PC-3 (cell line): ENCODE measurements around the gene P2RX6. TPM values are rescaled to one million over a fixed set of nuclear protein-coding genes. Genes with fewer than 3 reads are reported as not detected.

Experiments used
- ATAC-seq: fragments of 200-7000 bp; cut with Tn5 transposase; 2 replicates; pipeline ENCODE4 v1.9.1; 2020; ENCODE audit warnings: mild to moderate bottlenecking, moderate library complexity
- BruUV-seq: library from RNA; stranded (reverse); fragments of 400-500 nt; replicated peaks from 2 replicates; lab custom pipeline; 2021; lab: Mats Ljungman, UMichigan
- CTCF ChIA-PET: fragments of 300-600 bp; sonication (Branson Sonifier 250); formaldehyde crosslinking; loops from one replicate; lab custom pipeline; 2022; ENCODE audit warnings: antibody characterized with exemption; lab: Charles Lee
- POLR2A ChIA-PET: fragments of 300-600 bp; sonication (Branson Sonifier 250); formaldehyde crosslinking; loops from one replicate; lab custom pipeline; 2022; ENCODE audit warnings: antibody characterized with exemption; ENCODE audit not compliant: unreplicated experiment; lab: Charles Lee
- DNase-seq: peaks from one replicate; pipeline ENCODE4 v3.0.0-alpha.2; 2015
- H2AFZ ChIP-seq: fragments of 300-600 bp; sonication (generic); 2 replicates; pipeline ENCODE4 v1.6.0; 2016; ENCODE audit warnings: antibody characterized with exemption, low read length
- H3F3A ChIP-seq: fragments of 300-600 bp; sonication (generic); one replicate; pipeline ENCODE4 v1.6.0; 2017; ENCODE audit warnings: antibody characterized with exemption, low read length, control low read depth, mild to moderate bottlenecking; ENCODE audit not compliant: unreplicated experiment
- H3K27ac ChIP-seq: fragments of 300-600 bp; sonication (generic); 2 replicates; pipeline ENCODE4 v1.5.1; 2016; ENCODE audit warnings: mild to moderate bottlenecking, low read length
- H3K27me3 ChIP-seq: fragments of 300-600 bp; sonication (generic); 2 replicates; pipeline ENCODE4 v1.6.1; 2016; ENCODE audit warnings: low read length, mixed read lengths
- H3K36me3 ChIP-seq: fragments of 300-600 bp; sonication (generic); 2 replicates; pipeline ENCODE4 v1.6.1; 2016; ENCODE audit warnings: low read depth, mixed run types, low read length, mixed read lengths
- H3K4me1 ChIP-seq: fragments of 300-600 bp; sonication (generic); 2 replicates; pipeline ENCODE4 v1.5.1; 2016; ENCODE audit warnings: low read length; ENCODE audit not compliant: insufficient read depth
- H3K4me2 ChIP-seq: fragments of 300-600 bp; sonication (generic); 2 replicates; pipeline ENCODE4 v1.6.0; 2016; ENCODE audit warnings: low read length
- H3K4me3 ChIP-seq: fragments of 300-600 bp; sonication (generic); 2 replicates; pipeline ENCODE4 v1.5.1; 2016; ENCODE audit warnings: mild to moderate bottlenecking, low read length, mixed read lengths
- H3K79me2 ChIP-seq: fragments of 300-600 bp; sonication (generic); 2 replicates; pipeline ENCODE4 v1.6.1; 2017; ENCODE audit warnings: low read length, mixed read lengths
- H3K9ac ChIP-seq: fragments of 300-600 bp; sonication (generic); 2 replicates; pipeline ENCODE4 v1.6.0; 2016; ENCODE audit warnings: mild to moderate bottlenecking, low read length
- H3K9me2 ChIP-seq: fragments of 300-600 bp; sonication (generic); replicated peaks from 2 replicates; pipeline ENCODE4 v1.6.1; 2016; ENCODE audit warnings: mixed run types, low read length, mixed read lengths
- H3K9me3 ChIP-seq: fragments of 300-600 bp; sonication (generic); 2 replicates; pipeline ENCODE4 v1.6.1; 2016; ENCODE audit warnings: low read length, mixed read lengths
- H4K20me1 ChIP-seq: fragments of 300-600 bp; sonication (generic); 2 replicates; pipeline ENCODE4 v1.6.1; 2016; ENCODE audit warnings: low read length, mixed read lengths
- CTCF ChIP-seq: fragments of 300-600 bp; sonication (generic); conservative IDR thresholded peaks from 2 replicates; pipeline ENCODE4 v1.5.1; 2017; ENCODE audit warnings: antibody characterized with exemption, low read depth, mild to moderate bottlenecking, low read length
- EZH2 ChIP-seq: fragments of 300-600 bp; sonication (generic); IDR thresholded peaks from one replicate; pipeline ENCODE4 v1.6.1; 2017; ENCODE audit warnings: antibody characterized with exemption, mild to moderate bottlenecking, low read length; ENCODE audit not compliant: unreplicated experiment
- EZH2phosphoT487 ChIP-seq: fragments of 300-600 bp; sonication (generic); IDR thresholded peaks from 2 replicates; pipeline ENCODE4 v1.6.1; 2018; ENCODE audit warnings: mild to moderate bottlenecking, antibody characterized with exemption, low read length, borderline replicate concordance
- intact Hi-C: fragments of 100-400 bp; cut with micrococcal nuclease; formaldehyde crosslinking; loops from 2 replicates; pipeline ENCODE4 v1.9.0; 2023
- total RNA-seq: library from RNA; depleted of rRNA; stranded (reverse); fragments of >200 nt; gene quantifications from 2 replicates; pipeline ENCODE4 v1.2.3, GENCODE V29; 2014

Gene P2RX6
- total RNA-seq, 1 experiment from 2014 or later: 1.1 TPM

- TF ChIP-seq EZH2 (no peak), CTCF (no peak), EZH2phosphoT487 (no peak)
- ATAC-seq: no peak
- H3K27ac ChIP-seq: no peak overlapping the region
- H3K36me3 ChIP-seq: no peaks in the 10 kb centered on the region
- no peaks in the 10 kb centered on the region for H3K9me3 ChIP-seq
- no peak overlapping the region for H3K4me2 ChIP-seq
- H3K79me2 ChIP-seq: peaks cover 16% of the 10 kb centered on the region
- no peak for DNase-seq
- H3F3A ChIP-seq: no peaks in the 10 kb centered on the region
- H3K9ac ChIP-seq: no peak overlapping the region
- H3K27me3 ChIP-seq: no peaks in the 10 kb centered on the region
- no TSS peak for BruUV-seq
- H3K4me3 ChIP-seq: no peak overlapping the region
- no peak overlapping the region for H2AFZ ChIP-seq
- H3K4me1 ChIP-seq: peaks cover 13% of the 10 kb centered on the region
- no peaks in the 10 kb centered on the region for H3K9me2 ChIP-seq
- ChIA-PET POLR2A (no interaction called here), CTCF (no interaction called here)
- intact Hi-C loops: no loop called here
- no peaks in the 10 kb centered on the region for H4K20me1 ChIP-seq
Observed at GRCh38 chr22:20979940-20980453, 35.0 kb upstream of the P2RX6 start.

- ChIA-PET POLR2A (no interaction called here), CTCF (no interaction called here)
- no peak overlapping the region for H3K4me2 ChIP-seq
Observed at GRCh38 chr22:20980523-20980922, 34.4 kb upstream of the P2RX6 start.

More at GRCh38 chr22:20980523-20980922, 34.4 kb upstream of the P2RX6 start:
- no peak for ATAC-seq
- Histone ChIP-seq H3K36me3 (no peaks in the 10 kb centered on the region), H3K9me2 (no peaks in the 10 kb centered on the region), H4K20me1 (no peaks in the 10 kb centered on the region), H3K4me1 (peaks cover 13% of the 10 kb centered on the region), H3K9me3 (no peaks in the 10 kb centered on the region), H3K4me3 (no peak overlapping the region), H3K9ac (no peak overlapping the region), H3K79me2 (peaks cover 16% of the 10 kb centered on the region), H3K27ac (no peak overlapping the region), H2AFZ (no peak overlapping the region), H3F3A (no peaks in the 10 kb centered on the region), H3K27me3 (no peaks in the 10 kb centered on the region)
- intact Hi-C loops: no loop called here
- BruUV-seq: no TSS peak
- no peak for TF ChIP-seq EZH2
- no peak for TF ChIP-seq EZH2phosphoT487
- TF ChIP-seq CTCF: no peak
- DNase-seq: no peak
